GM18505 (cell line): ENCODE measurements around the gene TTC14.
"Not testable (repeated sequence)": the region's sequence is repeated elsewhere in the genome, so short reads cannot be mapped to it uniquely, and the experiment has no call there.

Experiments
- ATAC-seq: cut with Tn5 transposase; IDR thresholded peaks from one replicate; pipeline ENCODE4 v1.9.1; 2021; ENCODE audit not compliant: unreplicated experiment
- POLR2A ChIP-seq: IDR thresholded peaks from 4 replicates; pipeline ENCODE4 v1.6.1; 2011; ENCODE audit warnings: borderline replicate concordance; ENCODE audit not compliant: insufficient read depth, insufficient read length; ENCODE audit errors: extremely low read depth

TTC14 gene

GRCh38 chr3:180601688-180602666 lies at the start of gene TTC14:
TTC14 (plus strand) TSS chr3:180602163; CDS start chr3:180602262, 99 bp downstream.
- ATAC-seq: peak; percentile 97
- peak; percentile 96 for TF ChIP-seq POLR2A

- ATAC-seq: no peak
- TF ChIP-seq POLR2A: no peak
These were observed 38.6 kb upstream of the TTC14 start for GRCh38 chr3:180563406-180563805.

- ATAC-seq: no peak
- TF ChIP-seq POLR2A: no peak
These were observed 37.3 kb upstream of the TTC14 start for GRCh38 chr3:180564676-180565075.

- no peak for TF ChIP-seq POLR2A
These were observed 31.7 kb upstream of the TTC14 start for GRCh38 chr3:180570238-180570637.

GRCh38 chr3:180571831-180572598 lies 29.9 kb upstream of the TTC14 start:
- ATAC-seq: peak; percentile 87
- no peak for TF ChIP-seq POLR2A

More at GRCh38 chr3:180570238-180570637, 31.7 kb upstream of the TTC14 start:
- ATAC-seq: no peak

- ATAC-seq: no peak
- TF ChIP-seq POLR2A: no peak
These were observed 26.4 kb upstream of the TTC14 start for GRCh38 chr3:180575571-180575970.

- ATAC-seq: no peak
- no peak for TF ChIP-seq POLR2A
These were observed 21.0 kb upstream of the TTC14 start for GRCh38 chr3:180580934-180581333.

GRCh38 chr3:180590396-180590795 lies 11.6 kb upstream of the TTC14 start:
- ATAC-seq: no peak
- no peak for TF ChIP-seq POLR2A

GRCh38 chr3:180593631-180594030 lies 8.3 kb upstream of the TTC14 start:
- not testable (repeated sequence) for ATAC-seq

- TF ChIP-seq POLR2A: no peak
- peak; percentile 63 for ATAC-seq
These were observed 7.1 kb upstream of the TTC14 start for GRCh38 chr3:180594631-180595558.

GRCh38 chr3:180595559-180595935 lies 6.4 kb upstream of the TTC14 start:
- no peak for TF ChIP-seq POLR2A

GRCh38 chr3:180600473-180600872 lies 1.5 kb upstream of the TTC14 start:
- no peak for TF ChIP-seq POLR2A
- no peak for ATAC-seq

More at GRCh38 chr3:180595559-180595935, 6.4 kb upstream of the TTC14 start:
- no peak for ATAC-seq

- no peak for ATAC-seq
- no peak for TF ChIP-seq POLR2A
These were observed 9.0 kb downstream of the TTC14 start for GRCh38 chr3:180611006-180611405.
